ENCODE measurements around the gene CTH. TPM values are rescaled to one million over a fixed set of nuclear protein-coding genes. Genes with fewer than 3 reads are reported as not detected.
A peak's percentile ranks its signal among the peaks of the same experiment; 100 is the strongest.
"Not testable (repeated sequence)": the region's sequence is repeated elsewhere in the genome, so short reads cannot be mapped to it uniquely, and the experiment has no call there.

CTH gene
- total RNA-seq, 1 donor from 2014 or later: 2.1 TPM

- DNase-seq: no peak
Measured at GRCh38 chr1:70455291-70455690, 44.2 kb downstream of the CTH start.

GRCh38 chr1:70458131-70458530 lies 47.1 kb downstream of the CTH start:
- DNase-seq: no peak

GRCh38 chr1:70459496-70460225 lies 48.6 kb downstream of the CTH start:
- no peak for DNase-seq

- DNase-seq: not testable (repeated sequence)
Measured at GRCh38 chr1:70460740-70461713, 50.0 kb downstream of the CTH start.

DNA sequence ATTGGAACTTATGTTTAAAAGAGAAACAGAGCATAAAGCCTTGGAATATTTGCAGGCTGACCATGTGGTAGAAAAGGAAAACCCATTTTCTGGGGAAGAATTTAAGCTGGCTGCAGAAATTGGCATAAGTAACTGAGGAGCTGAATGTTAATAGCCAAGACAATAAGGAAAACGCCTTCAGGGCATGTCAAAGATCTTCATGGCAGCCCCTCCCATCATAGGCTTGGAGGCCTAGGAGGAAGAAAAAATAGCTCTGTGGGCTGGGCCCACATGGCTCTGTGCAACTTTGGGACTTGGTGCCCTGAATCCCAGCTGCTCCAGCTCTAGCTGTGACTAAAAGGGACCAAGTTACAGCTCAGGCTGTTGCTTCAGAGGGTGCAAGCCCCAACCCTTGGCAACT lies 51.5 kb downstream of the CTH start:
- DNase-seq: no peak

- DNase-seq: no peak
Measured at GRCh38 chr1:70465911-70466310, 54.8 kb downstream of the CTH start.

- DNase-seq: no peak
Measured at GRCh38 chr1:70467531-70467930, 56.5 kb downstream of the CTH start.

DNA sequence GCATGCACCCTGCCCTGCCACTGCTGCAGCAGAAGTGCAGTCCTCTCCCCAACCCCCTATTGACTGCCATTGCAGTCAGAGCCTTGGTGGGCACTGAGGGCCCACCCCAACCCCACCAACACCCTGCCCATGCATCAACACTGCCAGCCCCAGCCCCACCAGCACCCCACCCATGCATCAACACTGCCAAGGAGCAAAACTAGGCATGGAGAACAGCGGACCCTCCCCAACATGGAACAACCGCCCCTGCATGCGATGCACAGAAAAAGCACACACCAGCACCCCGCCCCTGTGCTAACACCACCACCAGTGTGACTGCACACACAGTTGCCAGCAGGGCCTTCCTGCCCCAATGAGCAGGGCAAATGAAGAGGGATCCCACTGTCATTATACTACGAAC lies 57.1 kb downstream of the CTH start:
- DNase-seq: no peak

GRCh38 chr1:70469184-70469583 lies 58.1 kb downstream of the CTH start:
- DNase-seq: not testable (repeated sequence)

DNA sequence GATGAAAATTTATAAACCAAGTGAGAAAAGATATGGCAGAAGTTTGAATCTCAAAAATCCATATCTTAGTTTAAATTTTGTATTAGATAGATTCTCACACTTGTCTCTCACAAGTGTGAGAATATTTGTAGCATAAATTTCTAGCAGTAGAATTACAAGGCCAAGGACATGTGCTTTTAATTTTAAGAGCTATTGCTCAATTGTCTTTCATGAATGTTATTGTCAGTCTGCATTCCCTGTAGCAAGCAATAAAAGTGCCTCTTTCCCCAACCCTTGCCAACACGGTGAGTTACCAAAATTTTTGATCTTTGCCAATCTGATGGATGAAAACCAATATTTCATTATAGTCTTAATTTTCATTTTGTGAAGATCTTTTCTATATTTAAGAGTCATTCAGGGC lies 64.0 kb downstream of the CTH start:
- peak; percentile 27 for DNase-seq

- DNase-seq: no peak
Measured at GRCh38 chr1:70477090-70477489, 66.0 kb downstream of the CTH start.

GRCh38 chr1:70477905-70478304 lies 66.8 kb downstream of the CTH start:
- not testable (repeated sequence) for DNase-seq

GRCh38 chr1:70483342-70483741 lies 72.3 kb downstream of the CTH start:
- DNase-seq: no peak

DNA sequence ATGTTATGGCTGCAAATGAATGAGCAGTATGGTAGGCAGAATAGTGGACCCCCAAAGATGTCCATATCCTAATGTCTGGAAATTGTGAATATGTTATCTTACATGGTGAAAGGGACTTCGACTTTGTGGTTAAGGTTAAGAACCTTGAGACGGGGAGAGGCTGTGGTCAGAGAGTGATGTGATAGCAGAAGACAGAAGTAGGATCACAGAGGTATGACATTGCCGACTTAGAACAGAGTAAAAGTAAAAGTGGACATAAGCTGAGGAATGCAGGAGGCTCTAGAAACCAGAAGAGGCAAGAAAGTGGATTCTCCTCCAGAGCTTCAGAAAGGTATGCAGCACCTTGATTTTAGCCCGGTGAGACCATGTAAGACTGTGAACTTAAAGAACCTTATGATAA lies 74.6 kb downstream of the CTH start:
- DNase-seq: no peak

DNA sequence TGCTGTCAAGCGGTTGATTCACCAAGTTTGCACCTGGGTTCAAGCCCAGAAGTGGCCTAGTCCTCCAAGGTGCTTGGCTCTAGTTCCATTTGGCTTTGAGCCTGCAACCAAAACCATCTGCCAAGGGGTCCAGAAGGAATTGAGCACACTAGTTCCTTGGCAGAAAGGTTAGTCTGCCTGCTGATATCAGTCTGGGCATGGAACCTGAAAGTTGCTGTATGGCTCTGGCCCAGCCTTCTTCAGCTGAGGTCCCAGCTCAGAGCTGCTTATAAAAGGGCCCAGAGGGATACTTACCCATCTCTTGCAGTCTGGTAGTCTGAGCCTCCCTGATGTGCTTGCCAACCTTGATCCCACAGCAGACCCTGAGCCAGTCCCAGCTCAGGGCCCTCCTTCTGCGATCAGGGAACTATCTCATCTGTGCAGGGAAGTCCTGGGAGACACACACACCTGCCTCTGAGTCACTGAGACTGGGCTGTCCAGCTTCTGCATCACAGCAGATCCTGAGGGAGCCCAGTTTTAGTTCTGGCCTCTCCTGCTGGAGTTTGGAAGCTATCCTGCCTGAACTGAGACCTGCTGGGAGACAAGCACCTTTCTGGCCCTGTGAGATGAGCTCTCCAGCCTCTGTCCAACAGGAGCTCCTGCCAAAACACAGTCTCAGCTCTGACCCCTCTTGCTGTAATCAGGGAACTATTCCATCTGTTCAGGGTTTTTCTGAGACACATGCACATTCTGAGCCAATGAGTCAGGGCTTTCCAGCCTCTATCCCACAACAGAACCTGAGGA lies 75.8 kb downstream of the CTH start:
- DNase-seq: peak; percentile 65

DNA sequence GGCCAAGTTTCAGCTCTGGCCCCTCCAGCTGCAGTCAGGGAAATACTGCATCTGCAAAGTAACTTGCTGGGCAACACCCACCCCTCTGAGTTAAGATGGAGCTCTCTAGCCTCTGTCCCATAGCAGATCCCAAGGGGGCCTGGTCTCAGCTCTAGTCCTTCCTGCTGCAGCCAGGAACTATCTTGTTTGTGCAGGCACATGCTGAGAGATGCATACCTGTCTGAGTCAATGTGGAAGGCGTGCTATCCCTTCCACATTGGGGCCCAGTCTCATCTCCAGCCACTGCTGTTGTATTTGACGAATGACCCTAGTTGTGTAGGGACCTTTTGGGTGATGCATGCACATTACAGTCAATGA lies 76.4 kb downstream of the CTH start:
- DNase-seq: no peak

DNA sequence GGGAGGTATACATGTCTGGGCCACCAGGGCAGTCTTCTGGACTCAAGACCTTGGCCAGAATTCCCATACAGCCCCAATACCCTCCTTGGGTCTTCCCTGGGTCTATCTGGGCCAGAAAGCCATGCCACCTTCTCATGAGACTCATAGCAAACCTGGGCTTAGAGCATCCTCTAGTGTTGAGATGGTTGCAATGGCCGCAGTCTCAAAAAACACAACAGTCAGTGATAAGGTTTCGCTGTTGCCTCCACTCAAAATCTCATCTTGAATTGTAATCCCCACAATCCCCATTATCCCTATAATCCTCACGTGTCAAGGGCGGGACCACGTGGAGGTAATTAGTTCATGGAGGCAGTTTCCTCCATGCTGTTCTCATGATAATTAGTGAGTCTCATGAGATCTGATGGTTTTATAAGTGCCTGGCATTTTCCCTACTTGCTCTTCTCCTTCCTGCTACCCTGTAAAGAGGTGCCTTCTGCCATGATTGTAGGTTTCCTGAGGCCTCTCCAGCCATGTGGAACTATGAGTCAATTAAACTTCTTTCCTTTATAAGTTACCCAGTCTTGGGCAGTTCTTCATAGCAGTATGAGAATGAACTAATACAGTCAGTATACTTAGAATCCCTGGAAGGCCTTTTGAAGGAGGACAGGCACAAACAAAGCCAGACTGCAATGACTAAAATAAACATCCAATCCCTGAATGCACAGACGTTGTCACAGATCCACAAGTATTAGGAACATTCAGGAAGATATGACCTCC lies 77.0 kb downstream of the CTH start:
- DNase-seq: no peak
